OCI-LY7 (cell line): ENCODE results near the gene ICA1. TPM values are rescaled to one million over a fixed set of nuclear protein-coding genes. Genes with fewer than 3 reads are reported as not detected.

Experiments
- BruUV-seq: library from RNA; stranded (reverse); fragments of 400-500 nt; replicated peaks from 2 replicates; lab custom pipeline; 2021; lab: Mats Ljungman, UMichigan
- CTCF ChIA-PET: fragments of 300-600 bp; sonication (Branson Sonifier 250); formaldehyde crosslinking; loops from one replicate; lab custom pipeline; 2022; ENCODE audit warnings: antibody characterized with exemption; ENCODE audit not compliant: unreplicated experiment; lab: Charles Lee
- POLR2A ChIA-PET: fragments of 300-600 bp; sonication (Branson Sonifier 250); formaldehyde crosslinking; loops from one replicate; lab custom pipeline; 2022; ENCODE audit warnings: antibody characterized with exemption; lab: Charles Lee
- DNase-seq: peaks from one replicate; pipeline ENCODE4 v3.0.0-alpha.2; 2015; ENCODE audit warnings: low spot score
- H2AFZ ChIP-seq: fragments of 200-600 bp; sonication (generic), shearing (Covaris generic); 2 replicates; pipeline ENCODE4 v1.6.1; 2014; ENCODE audit warnings: mild to moderate bottlenecking, antibody characterized with exemption, low read length, moderate library complexity
- H3K27ac ChIP-seq: fragments of 200-600 bp; sonication (generic); 2 replicates; pipeline ENCODE4 v1.5.1; 2014; ENCODE audit warnings: mixed run types, low read depth, mild to moderate bottlenecking, moderate library complexity, low read length, inconsistent platforms; ENCODE audit not compliant: poor library complexity, severe bottlenecking
- H3K36me3 ChIP-seq: fragments of 200-600 bp; sonication (generic); 2 replicates; pipeline ENCODE4 v1.6.1; 2014; ENCODE audit warnings: mild to moderate bottlenecking, antibody characterized with exemption, low read length, moderate library complexity, mixed read lengths; ENCODE audit not compliant: insufficient read depth
- H3K4me1 ChIP-seq: fragments of 200-600 bp; sonication (generic); 2 replicates; pipeline ENCODE4 v1.5.1; 2014; ENCODE audit warnings: mild to moderate bottlenecking, low read length; ENCODE audit not compliant: insufficient read depth, poor library complexity, severe bottlenecking
- H3K4me2 ChIP-seq: fragments of 200-600 bp; sonication (generic); 2 replicates; pipeline ENCODE4 v1.6.1; 2014; ENCODE audit warnings: mild to moderate bottlenecking, low read length
- H3K4me3 ChIP-seq: fragments of 200-600 bp; sonication (generic); 2 replicates; pipeline ENCODE4 v1.5.1; 2014; ENCODE audit warnings: mild to moderate bottlenecking, low read depth, low read length; ENCODE audit not compliant: poor library complexity, severe bottlenecking
- H3K79me2 ChIP-seq: fragments of 200-600 bp; sonication (generic); 2 replicates; pipeline ENCODE4 v1.6.1; 2016; ENCODE audit warnings: low read depth, mild to moderate bottlenecking, low read length, moderate library complexity, mixed read lengths; ENCODE audit not compliant: insufficient read depth
- H3K9me2 ChIP-seq: fragments of 200-600 bp; sonication (generic); 2 replicates; pipeline ENCODE4 v1.6.1; 2016; ENCODE audit warnings: mild to moderate bottlenecking, low read length, mixed read lengths; ENCODE audit not compliant: insufficient read depth
- H3K9me3 ChIP-seq: fragments of 200-600 bp; sonication (generic); 2 replicates; pipeline ENCODE4 v1.6.1; 2014; ENCODE audit warnings: mild to moderate bottlenecking, mixed run types, low read length, mixed read lengths
- H4K20me1 ChIP-seq: fragments of 200-600 bp; sonication (generic); 2 replicates; pipeline ENCODE4 v1.6.1; 2014; ENCODE audit warnings: mild to moderate bottlenecking, antibody characterized with exemption, low read length, moderate library complexity, mixed read lengths; ENCODE audit not compliant: insufficient read depth
- CTCF ChIP-seq: fragments of 200-600 bp; sonication (generic); conservative IDR thresholded peaks from 2 replicates; pipeline ENCODE4 v1.5.1; 2014; ENCODE audit warnings: mild to moderate bottlenecking, antibody characterized with exemption, low read length, moderate library complexity, mixed read lengths
- EZH2phosphoT487 ChIP-seq: fragments of 200-600 bp; sonication (generic); IDR thresholded peaks from 2 replicates; pipeline ENCODE4 v1.6.1; 2018; ENCODE audit warnings: low read depth, borderline replicate concordance, mild to moderate bottlenecking, mixed run types, antibody characterized with exemption, low read length, moderate library complexity, mixed read lengths
- intact Hi-C: fragments of 100-400 bp; cut with micrococcal nuclease; formaldehyde crosslinking; loops from one replicate; pipeline ENCODE4 v1.10.0; 2022; ENCODE audit not compliant: unreplicated experiment
- total RNA-seq, 2 experiments: library from RNA; depleted of rRNA in 1 of 2; stranded (reverse); fragments of >200 nt in 1 of 2; shearing (Covaris generic) in 1 of 2; gene quantifications; 2 replicates each; pipeline ENCODE4 v1.2.3, GENCODE V29; 2014 to 2022

ICA1 gene
- total RNA-seq, 2 experiments from 2014 or later, result 0.49 TPM; not detected in 1

GRCh38 chr7:8227261-8227660 is 34.7 kb downstream of the ICA1 start:
- DNase-seq, result no peak
- no peaks in the 10 kb centered on the region for H3K4me1 ChIP-seq
- ChIA-PET CTCF (no interaction called here), POLR2A (no interaction called here)
- H3K4me2 ChIP-seq, result no peak overlapping the region
- no peaks in the 10 kb centered on the region for H3K9me2 ChIP-seq
- no peaks in the 10 kb centered on the region for H3K9me3 ChIP-seq
- no peaks in the 10 kb centered on the region for H3K36me3 ChIP-seq
- H3K27ac ChIP-seq, result no peak overlapping the region
- BruUV-seq, result no TSS peak
- H3K4me3 ChIP-seq, result no peak overlapping the region
- intact Hi-C loops, result no loop called here
- no peaks in the 10 kb centered on the region for H4K20me1 ChIP-seq
- H3K79me2 ChIP-seq, result no peaks in the 10 kb centered on the region
- no peak overlapping the region for H2AFZ ChIP-seq
- TF ChIP-seq EZH2phosphoT487 (no peak), CTCF (no peak)

GRCh38 chr7:8226501-8226900 is 35.5 kb downstream of the ICA1 start:
- no peak overlapping the region for H3K4me3 ChIP-seq
- no peaks in the 10 kb centered on the region for H3K9me2 ChIP-seq
- TF ChIP-seq EZH2phosphoT487, result no peak
- no peak for TF ChIP-seq CTCF
- no peaks in the 10 kb centered on the region for H3K4me1 ChIP-seq
- DNase-seq, result no peak
- H3K4me2 ChIP-seq, result no peak overlapping the region
- no peaks in the 10 kb centered on the region for H3K9me3 ChIP-seq
- CTCF ChIA-PET, result no interaction called here
- H4K20me1 ChIP-seq, result no peaks in the 10 kb centered on the region
- H2AFZ ChIP-seq, result no peak overlapping the region
- H3K36me3 ChIP-seq, result no peaks in the 10 kb centered on the region
- H3K27ac ChIP-seq, result no peak overlapping the region
- intact Hi-C loops, result no loop called here
- no peaks in the 10 kb centered on the region for H3K79me2 ChIP-seq
- BruUV-seq, result no TSS peak
- POLR2A ChIA-PET, result interaction anchor here (0.7 to 1.0 kb wide), 2 partner anchors 16 to 951 kb away, joined by 3 read pairs; no protein-coding TSS in a partner anchor

- no peaks in the 10 kb centered on the region for H3K4me1 ChIP-seq
- DNase-seq, result no peak
- no peaks in the 10 kb centered on the region for H4K20me1 ChIP-seq
- ChIA-PET POLR2A (no interaction called here), CTCF (no interaction called here)
- no peak overlapping the region for H2AFZ ChIP-seq
- H3K9me3 ChIP-seq, result no peaks in the 10 kb centered on the region
- no peak overlapping the region for H3K4me2 ChIP-seq
- H3K4me3 ChIP-seq, result no peak overlapping the region
- H3K36me3 ChIP-seq, result no peaks in the 10 kb centered on the region
- H3K79me2 ChIP-seq, result no peaks in the 10 kb centered on the region
- TF ChIP-seq EZH2phosphoT487, result no peak
- TF ChIP-seq CTCF, result no peak
- no peaks in the 10 kb centered on the region for H3K9me2 ChIP-seq
- intact Hi-C loops, result no loop called here
- BruUV-seq, result no TSS peak
- H3K27ac ChIP-seq, result no peak overlapping the region
Measured at GRCh38 chr7:8221567-8221966, 40.4 kb downstream of the ICA1 start.
